HG03097 (cell line): ENCODE measurements around the gene PIRT.

Experiments used
- ATAC-seq: cut with Tn5 transposase; IDR thresholded peaks from one replicate; pipeline ENCODE4 v1.9.1; 2021; ENCODE audit not compliant: unreplicated experiment, low FRiP score

PIRT gene

DNA sequence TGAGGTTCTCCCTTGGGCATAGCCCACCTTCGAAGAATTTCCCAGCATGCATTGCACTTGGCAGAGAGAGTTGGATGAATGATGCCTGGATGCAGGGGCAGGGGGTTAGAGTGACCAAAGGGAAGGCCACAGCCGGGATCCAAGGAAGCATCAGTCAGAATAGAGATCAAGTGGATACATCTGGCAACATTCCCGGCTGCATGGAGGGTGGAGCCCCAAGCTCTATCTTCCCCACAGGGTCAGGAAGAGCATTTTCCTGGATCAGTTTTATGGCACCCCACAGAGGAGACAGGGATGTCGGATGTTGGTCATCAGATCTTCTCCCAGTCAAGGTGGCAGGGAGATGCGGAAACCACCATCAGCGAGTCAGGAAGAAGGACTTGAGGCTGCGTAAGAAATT is 13.0 kb downstream of the PIRT start:
- no peak for ATAC-seq

DNA sequence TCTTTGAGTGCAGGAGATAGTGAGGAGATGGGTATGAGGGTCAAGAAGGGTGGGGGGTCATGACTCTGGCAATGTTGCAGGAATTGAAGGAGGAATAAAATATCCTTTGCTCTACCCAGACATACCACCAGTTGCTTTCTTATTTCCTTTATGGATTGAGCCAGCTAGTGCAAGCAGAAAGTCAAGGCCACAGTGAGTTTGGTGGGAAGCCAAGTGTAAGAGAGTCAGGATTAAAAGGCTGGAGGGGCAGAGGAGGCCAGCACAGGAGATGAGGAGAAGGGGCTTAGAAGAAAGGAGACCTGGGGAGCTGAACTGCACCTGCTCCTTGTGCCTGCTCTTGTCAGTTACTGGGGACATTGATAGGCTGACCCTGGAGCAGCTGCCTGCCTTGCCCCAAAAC is 16.1 kb downstream of the PIRT start:
- no peak for ATAC-seq

DNA sequence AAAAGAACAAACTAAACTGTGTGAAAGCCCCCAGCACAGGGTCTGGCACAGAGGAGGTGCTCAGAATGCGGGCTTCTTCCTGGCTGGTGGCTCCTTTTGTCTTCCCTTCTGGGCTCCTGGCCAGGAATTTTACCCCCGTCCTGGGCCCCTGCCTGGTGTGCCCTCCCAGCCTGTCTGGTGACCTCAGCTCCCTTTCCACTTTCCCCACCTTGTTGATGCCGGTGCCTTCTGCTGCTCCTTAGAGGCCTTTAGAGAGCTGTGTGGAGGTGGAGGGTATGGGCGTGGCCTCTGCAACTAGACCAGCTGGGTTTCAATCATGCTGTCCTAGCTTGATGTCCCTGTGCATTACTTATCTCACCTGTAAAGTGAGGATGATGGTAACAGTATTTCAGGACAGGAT is 16.8 kb downstream of the PIRT start:
- ATAC-seq, result no peak

DNA sequence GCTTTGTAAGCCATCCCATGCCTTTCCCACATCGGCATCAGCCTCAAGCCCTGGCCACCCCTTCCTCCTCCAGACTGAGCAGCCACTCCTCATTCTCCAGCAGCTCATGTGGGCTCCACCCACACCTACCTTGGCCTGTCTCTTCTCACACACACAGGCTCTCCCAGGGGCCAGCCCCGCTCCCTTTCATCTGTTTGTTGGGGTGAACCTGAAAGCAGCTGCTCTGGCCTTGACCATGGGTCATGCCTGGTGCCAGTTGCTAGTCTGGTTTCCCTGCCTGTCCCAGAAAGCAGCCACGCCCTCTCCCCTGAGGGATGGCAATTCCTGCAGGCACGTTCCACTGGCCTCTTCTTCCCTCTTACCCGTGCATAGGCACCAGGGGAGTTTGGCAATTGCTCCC is 22.6 kb downstream of the PIRT start:
- ATAC-seq, result no peak

DNA sequence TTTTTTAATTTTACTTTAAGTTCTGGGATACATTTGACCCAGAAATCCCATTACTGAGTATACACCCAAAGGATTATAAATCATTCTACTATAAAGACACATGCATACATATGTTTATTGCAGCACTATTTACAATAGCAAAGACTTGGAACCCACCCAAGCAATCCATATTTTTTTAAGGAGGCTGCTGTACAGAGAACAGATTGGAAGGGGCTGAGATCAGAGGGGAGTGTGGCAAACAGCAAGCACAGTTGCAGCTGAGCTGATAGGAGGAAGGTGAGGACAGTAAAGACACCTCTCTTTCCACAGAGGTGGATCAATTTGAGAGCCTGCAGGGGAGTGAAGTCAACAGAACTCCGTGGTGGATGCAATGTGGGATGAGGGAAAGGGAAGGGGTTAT is 23.8 kb downstream of the PIRT start:
- no peak for ATAC-seq

DNA sequence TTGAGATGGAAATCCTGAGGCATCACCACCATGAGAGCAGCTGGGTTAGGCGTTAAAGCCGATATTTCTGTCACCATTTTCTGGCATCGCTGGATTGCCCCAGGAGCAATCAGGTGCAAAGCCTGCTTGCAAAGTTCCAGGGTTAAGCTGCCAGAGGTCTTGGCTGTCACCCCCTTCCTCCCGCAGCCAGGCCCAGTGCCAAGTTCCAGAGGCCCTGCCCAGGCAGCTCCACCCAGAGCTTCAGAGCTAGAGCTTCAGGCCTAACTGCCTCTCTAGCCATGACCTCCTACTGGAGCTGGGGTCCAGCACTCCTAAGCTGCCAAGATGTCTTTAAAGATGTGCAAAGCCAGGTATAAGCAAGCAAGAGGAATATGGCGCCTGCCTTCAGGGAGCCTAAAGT is 25.2 kb downstream of the PIRT start:
- ATAC-seq, result no peak

DNA sequence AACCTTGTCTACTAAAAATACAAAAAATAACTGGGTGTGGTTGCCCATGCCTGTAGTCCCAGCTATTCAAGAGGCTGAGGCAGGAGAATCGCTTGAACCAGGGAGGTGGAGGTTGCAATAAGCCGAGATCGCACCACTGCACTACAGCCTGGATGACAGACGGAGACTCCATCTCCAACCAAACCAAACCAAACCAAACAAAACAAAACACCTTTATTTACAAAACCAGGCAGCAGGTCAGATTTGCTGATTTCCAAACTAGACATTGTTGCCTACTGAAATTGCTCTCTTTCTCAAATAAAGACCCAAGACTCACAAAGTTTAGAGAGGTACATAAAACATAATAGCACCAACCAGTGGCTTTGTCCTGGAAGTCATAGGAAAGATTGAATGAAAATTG is 28.3 kb downstream of the PIRT start:
- ATAC-seq, result no peak

DNA sequence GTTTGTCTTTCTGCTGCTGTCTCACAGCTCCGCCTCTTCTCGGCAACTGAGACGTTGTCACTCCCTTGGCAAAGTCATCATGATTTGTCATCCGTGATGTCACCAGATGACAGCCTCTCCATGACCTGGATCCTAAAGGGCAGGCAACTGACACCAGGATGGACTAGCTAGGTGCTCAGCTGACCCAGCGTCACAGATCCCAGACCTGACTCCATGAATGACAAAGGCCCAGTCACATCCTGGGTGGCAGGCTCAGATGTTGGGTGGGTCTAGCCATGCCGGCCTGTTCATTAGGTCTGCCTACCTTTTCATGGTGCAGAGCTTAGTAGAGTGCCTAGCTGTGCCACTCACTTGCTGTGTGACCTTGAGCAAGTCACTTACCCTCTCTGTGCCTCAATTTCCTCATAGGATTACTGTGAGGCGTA is 30.2 kb downstream of the PIRT start:
- no peak for ATAC-seq

DNA sequence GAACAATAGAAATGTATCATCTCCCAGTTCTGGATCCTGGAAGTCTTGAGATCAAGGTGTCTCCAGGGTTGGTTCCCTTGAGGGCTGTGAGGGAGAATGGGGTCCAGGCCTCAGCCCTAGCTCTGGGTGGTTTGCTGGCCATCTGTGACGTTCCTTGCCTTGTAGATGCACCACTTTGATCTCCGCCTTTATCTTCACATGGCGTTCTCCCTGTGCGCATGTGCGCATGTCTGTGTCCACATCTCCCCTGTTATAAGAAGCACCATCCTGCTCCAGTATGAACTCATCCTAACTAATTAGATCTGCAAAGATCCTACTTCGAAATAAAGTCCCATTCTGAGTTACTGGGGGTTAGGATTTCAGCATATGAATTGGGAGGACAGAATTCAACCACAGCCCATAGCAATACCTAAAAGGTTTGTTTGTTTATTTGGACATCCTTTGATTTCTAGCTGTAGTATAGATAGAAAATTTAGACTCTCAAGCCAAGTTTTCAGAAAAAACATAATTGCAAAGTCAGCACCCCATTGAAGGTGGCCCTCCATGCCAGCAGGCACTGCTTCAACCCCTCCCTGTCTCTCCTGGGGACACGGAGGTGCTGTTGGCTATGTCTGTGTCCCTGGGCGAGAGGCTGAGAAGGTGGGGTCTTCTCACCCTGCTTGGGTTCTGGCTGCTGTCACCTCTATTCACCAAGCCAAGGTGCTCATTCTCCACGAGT is 31.2 kb downstream of the PIRT start:
- no peak for ATAC-seq

DNA sequence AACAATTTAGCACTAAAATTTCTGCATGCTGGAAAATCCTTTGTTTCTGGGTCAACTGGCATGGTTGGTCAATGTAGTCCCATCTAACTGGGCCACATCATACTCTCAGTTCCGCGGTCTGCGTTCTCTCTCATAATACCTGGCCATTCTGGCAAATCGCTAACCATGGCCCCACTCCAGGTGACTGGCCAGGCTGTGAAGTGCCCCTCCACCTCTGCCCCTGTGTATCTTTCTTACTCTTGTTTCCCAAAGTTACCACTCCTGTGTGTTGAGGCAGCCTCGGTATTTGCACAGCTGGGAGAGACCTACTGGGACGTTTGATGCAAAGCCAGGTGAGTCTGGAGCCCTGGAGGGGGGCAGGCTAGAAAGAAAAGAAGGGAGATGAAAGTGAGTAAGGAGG is 32.0 kb downstream of the PIRT start:
- no peak for ATAC-seq

DNA sequence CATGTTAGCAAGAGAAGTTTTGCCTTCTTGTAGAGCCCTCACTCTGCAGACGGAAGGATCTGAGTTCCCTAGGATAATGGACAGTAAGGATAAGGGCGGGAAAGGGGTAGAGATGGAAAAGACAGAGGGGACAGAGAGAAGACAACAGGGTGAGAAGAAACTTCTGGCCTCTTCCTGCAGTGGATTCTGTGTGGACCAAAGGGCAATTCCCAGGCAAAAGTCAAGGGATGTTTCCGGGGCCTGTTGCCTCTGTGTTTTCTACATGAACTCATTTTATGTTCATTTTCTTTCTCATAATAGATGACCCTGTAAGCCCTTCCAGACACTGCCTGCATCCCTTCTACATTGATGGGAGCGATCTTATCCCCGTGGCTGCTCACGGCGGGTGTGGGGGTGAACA is 33.3 kb downstream of the PIRT start:
- ATAC-seq, result no peak

DNA sequence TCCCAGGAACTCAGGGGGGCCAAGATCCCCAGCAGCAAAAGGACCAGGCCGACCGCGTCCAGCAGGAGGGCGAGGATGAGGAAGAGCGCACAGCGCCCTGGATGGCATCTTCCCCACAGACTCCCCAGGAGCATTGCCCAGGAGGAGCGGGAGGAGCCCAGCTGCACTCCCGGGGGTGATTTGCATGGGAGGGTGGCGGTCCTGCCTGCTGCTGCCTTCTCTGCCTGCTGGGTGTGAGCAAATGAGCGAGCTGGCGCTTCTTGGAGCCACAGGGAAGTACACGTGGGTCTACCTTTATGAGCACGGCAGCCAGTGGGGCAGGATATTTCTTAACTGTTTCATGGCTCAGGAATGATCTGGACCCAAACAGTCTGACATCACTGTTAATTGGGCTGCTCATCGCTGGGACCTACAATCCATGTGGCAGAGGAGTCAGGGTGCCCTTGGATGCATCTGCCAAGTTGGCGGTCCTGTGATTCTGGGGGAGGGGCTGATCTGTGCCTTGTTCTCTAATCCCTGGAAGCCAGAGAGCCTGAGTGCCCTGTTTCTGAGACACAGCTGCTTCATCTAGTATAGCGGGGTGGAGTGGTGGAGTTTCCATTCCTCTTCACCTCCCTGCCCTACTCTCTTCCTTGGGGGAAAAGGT is 33.9 kb downstream of the PIRT start, which contains the start of gene TMEM238L:
Gene TMEM238L, minus strand, starts transcription at position 270 of the 646 bp plus-strand sequence. Its CDS starts 136 bp downstream, at position 134.
- no peak for ATAC-seq

DNA sequence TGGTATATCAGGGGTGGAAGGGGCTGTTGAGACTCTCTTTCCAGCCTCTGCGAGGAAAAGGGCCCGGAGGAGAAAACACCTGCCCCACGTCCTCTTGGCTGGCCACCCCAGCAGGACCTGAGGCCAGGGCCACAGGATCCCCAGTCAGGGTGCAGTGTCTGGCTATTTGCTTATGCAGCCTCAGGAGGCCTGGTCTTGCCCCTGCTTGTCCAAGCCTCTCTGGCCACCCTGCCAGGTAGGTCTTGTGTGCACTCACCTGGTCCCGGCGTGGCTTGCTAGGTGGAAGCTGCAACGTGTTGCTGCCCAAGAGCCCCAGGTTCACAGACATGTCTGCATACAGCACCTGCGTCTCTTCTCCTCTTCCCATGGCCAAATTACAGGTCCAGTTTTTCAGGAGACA is 34.5 kb downstream of the PIRT start:
- ATAC-seq, result no peak

DNA sequence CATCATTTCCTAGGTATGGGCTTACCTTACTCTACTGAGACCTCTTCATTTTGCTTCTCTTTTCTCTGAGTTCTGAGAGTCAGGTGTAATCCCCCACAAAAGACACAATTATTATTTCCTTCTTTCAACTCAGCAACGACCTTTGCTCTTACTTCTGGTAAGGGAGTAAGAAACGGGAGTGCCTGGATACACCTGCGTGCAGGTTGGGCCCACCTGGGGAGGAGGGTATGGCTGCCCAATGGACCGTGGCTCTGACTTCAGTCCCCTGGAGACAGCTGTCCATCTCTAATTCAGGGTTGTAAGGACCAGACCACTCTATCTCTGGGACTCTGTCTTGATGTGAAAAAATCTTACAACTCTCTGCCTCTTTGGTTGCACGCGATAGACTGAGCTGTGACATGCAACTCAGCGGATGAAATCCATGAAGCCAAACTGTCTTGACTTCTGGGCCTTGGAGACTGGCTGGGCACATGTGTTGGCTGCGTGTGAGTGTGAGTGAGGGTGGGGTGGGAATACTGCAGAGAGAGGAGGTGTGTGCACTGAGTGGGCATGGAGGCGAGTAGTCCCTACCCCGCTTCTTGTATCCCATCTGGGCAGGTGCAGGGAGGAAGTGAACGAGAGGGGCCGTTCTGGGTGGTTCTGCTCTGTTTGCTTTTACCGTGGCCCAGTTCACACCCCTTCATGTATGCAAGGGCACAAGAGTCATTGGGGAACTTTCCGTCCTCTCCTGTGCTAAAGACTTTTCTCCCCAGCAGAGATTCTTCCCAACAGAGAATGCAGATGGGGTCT is 35.2 kb downstream of the PIRT start:
- ATAC-seq, result no peak

DNA sequence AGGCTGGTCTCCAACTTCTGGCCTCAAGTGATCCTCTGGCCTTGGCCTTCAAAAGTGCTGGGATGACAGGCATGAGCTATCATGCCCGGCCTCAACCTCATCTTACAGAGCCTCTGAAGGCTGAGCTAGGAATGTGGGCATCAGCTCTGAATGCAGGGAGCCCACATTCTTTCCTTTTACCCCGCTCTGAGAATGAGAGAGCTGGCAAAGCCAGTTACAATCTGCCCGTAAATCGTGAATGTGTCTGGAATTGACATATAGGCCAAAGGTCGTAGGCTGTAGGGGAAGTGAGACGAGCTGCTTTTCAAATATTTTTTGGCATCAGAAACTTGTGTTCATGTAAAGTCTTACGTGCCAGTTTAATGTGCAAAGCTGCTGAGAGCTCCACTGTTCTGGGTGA is 38.5 kb downstream of the PIRT start:
- ATAC-seq, result no peak

DNA sequence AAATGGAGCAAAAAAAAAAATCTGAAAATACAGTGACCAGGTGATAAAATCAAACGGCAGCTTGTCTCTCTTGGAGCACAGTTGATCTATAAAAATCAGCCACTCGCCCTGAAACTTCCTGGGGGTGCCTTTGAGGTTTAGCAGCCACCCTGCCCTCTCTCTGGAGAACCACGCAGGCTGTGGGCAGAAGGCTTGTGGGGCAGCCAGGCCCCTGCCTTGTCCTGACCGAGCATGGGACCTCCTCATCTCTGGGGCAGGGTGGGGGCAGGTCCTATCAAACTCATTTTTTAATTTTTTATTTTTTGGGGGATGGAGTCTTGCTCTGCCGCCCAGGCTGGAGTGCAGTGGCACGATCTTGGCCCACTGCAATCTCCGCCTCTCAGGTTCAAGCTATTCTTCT is 39.0 kb downstream of the PIRT start:
- ATAC-seq, result no peak

DNA sequence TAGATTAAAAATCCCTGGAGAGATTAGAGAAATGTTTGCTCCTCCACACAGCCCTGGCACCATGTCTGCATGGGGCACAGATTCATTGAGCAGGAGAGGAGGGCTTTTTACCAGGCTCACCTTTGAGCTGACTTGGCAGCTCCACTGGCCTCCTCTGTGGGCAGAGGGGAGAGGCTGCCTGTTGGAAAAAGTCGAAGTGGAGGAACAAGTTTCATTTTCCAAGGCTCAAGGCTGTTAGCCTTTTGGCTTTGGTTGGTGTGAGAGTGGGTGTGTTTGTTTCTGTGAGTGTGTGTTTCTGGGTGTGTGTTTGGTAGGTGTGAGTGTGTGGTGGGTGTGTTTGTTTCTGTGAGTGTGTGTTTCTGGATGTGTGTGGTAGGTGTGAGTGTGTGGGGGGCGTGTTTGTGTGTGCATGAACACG is 39.5 kb downstream of the PIRT start:
- ATAC-seq, result no peak

DNA sequence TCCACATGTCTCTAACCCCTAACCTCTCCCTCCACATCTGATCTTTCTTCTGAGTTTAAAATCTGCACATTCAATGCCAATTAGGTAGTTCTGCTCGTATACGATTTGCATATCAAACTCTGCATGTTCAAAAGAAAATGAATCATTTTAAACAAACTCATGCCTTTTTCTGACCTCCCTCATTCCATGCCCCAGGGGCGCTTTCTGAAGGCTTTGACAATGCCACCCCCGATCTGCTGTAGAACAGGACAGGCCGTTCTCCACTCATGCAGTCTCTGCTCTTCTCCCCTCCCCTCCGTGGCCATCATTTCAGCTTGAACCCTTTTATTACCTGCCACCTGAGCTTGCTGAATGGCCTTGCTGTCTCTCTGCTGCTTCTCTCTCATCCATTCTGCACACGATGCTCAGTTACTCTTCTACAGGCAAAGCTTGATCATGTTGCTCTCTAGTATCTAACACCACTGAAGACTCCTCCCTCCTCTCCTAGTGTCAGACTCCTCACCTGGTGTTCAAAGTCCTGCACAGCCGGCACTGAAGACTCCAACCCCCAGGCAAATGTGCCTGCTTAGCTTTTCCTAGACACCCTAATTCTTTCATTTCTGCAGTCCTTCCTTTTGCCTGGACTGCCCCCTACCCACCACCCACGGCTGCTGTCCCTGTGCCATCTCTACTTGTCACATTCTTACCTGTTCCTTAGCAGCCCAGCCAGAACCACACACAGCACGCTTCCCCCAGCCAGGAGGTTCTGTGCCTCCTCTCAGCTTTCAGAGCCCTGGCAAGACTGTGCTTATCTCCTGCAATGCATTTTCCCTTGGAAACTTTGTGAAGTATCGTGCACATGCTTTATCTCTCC is 40.2 kb downstream of the PIRT start:
- ATAC-seq, result no peak

DNA sequence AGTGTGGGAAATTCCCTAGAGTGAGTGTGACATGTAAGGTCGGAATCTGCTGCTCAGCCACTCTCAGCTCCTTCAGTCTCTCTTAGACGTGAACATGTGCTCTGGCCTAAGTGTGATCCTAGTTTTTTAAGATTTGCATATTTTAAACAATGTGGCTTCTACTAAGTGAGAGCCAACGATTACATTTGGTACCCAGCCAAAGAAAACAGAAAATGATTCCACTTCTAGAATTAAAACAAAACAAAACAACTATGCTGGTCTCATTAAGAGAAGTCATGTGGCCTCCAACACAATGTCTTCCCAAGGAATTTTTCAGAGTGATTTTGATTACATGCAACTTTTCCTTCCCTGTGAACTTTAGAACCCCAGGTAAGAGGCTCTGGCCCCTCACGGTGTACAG is 44.1 kb downstream of the PIRT start:
- no peak for ATAC-seq

DNA sequence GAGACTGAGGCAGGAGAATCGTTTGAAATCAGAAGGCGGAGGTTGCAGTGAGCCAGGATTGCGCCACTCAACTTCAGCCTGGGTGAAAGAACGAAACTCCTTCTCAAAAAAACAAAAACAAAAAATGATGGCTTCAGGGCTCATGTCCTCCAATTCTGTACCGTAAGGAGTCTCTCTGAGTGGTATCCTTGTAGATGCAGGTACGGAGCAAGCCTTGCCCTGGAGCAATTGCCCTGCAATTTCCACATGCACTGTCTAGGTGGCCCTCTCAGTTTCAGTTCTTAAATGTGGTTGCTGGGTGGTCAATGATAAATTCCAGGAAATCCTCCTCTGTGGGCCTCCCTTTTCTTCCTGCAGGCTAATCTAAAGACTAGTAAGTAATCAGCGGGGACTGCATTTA is 44.6 kb downstream of the PIRT start:
- ATAC-seq, result no peak

DNA sequence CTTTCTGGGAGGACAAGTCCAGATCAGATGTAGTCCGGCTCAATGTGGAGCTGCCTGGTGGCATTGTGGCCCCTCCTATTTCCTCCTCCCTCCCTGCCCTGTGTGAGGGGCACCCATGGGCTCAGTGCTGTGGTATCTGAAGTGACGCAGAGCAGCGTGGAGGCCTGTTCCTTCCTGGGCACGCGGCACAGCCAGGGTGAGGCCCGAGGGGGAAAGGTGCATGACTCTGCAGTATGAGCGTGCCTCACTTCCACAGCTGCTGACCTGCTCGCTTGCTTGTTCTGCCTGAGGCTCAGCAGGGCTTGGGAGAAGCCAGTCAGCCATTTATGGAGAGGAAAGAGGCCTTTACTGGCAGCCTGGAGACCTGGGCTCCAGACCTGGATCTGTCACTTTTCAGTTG is 45.7 kb downstream of the PIRT start:
- ATAC-seq, result no peak
